ENCODE results near the gene STIMATE. TPM values are rescaled to one million over a fixed set of nuclear protein-coding genes. Genes with fewer than 3 reads are reported as not detected.

Gene STIMATE
- total RNA-seq, 1 donor = 18.5 TPM

GRCh38 chr3:52847726-52848125 is 49.6 kb downstream of the STIMATE start:
- Histone ChIP-seq H3K79me2 (ENCODE audit: insufficient read depth, low read length) (no peaks in the 10 kb centered on the region), H3K36me3 (ENCODE audit: insufficient read depth, low read length) (peaks cover 11% of the 10 kb centered on the region), H3K4me1 (ENCODE audit: insufficient read depth, low read length) (peaks cover 8% of the 10 kb centered on the region), H3K4me2 (ENCODE audit: insufficient read depth, low read length) (no peak overlapping the region), H3K27me3 (ENCODE audit: insufficient read depth, low read length) (no peaks in the 10 kb centered on the region), H3K4me3 (ENCODE audit: insufficient read depth, low read length) (no peak overlapping the region), H4K20me1 (ENCODE audit: insufficient read depth, low read length) (peaks cover 6% of the 10 kb centered on the region), H2AFZ (ENCODE audit: low read length) (no peak overlapping the region), H3K9me3 (ENCODE audit: low read depth, low read length) (no peaks in the 10 kb centered on the region), H3K27ac (ENCODE audit: low read depth, low read length) (no peak overlapping the region)
- no peak for TF ChIP-seq CTCF (IDR thresholded peaks at IDR 0.05; ENCODE audit: extremely low read depth, low read depth, low read length)
- DNase-seq (ENCODE audit: insufficient read length, low spot score, missing footprints) = no peak

- no peaks in the 10 kb centered on the region for H3K79me2 ChIP-seq (ENCODE audit: insufficient read depth, low read length)
- DNase-seq (ENCODE audit: insufficient read length, low spot score, missing footprints) = no peak
- no peaks in the 10 kb centered on the region for H3K27me3 ChIP-seq (ENCODE audit: insufficient read depth, low read length)
- no peaks in the 10 kb centered on the region for H3K9me3 ChIP-seq (ENCODE audit: low read depth, low read length)
- H3K4me2 ChIP-seq (ENCODE audit: insufficient read depth, low read length) = no peak overlapping the region
- H3K4me1 ChIP-seq (ENCODE audit: insufficient read depth, low read length) = peaks cover 8% of the 10 kb centered on the region
- H4K20me1 ChIP-seq (ENCODE audit: insufficient read depth, low read length) = peaks cover 6% of the 10 kb centered on the region
- peaks cover 11% of the 10 kb centered on the region for H3K36me3 ChIP-seq (ENCODE audit: insufficient read depth, low read length)
- no peak overlapping the region for H2AFZ ChIP-seq (ENCODE audit: low read length)
- H3K27ac ChIP-seq (ENCODE audit: low read depth, low read length) = no peak overlapping the region
- no peak overlapping the region for H3K4me3 ChIP-seq (ENCODE audit: insufficient read depth, low read length)
- no peak for TF ChIP-seq CTCF (IDR thresholded peaks at IDR 0.05; ENCODE audit: extremely low read depth, low read depth, low read length)
These were observed 50.1 kb downstream of the STIMATE start for GRCh38 chr3:52847241-52847640.

- Histone ChIP-seq H3K4me3 (ENCODE audit: insufficient read depth, low read length) (no peak overlapping the region), H2AFZ (ENCODE audit: low read length) (no peak overlapping the region), H3K27me3 (ENCODE audit: insufficient read depth, low read length) (no peaks in the 10 kb centered on the region), H3K27ac (ENCODE audit: low read depth, low read length) (no peak overlapping the region), H3K79me2 (ENCODE audit: insufficient read depth, low read length) (no peaks in the 10 kb centered on the region), H3K4me1 (ENCODE audit: insufficient read depth, low read length) (peaks cover 8% of the 10 kb centered on the region), H3K9me3 (ENCODE audit: low read depth, low read length) (no peaks in the 10 kb centered on the region), H3K36me3 (ENCODE audit: insufficient read depth, low read length) (peaks cover 10% of the 10 kb centered on the region), H3K4me2 (ENCODE audit: insufficient read depth, low read length) (no peak overlapping the region), H4K20me1 (ENCODE audit: insufficient read depth, low read length) (peaks cover 6% of the 10 kb centered on the region)
- peak; percentile 38 for DNase-seq (ENCODE audit: insufficient read length, low spot score, missing footprints)
- no peak for TF ChIP-seq CTCF (IDR thresholded peaks at IDR 0.05; ENCODE audit: extremely low read depth, low read depth, low read length)
These were observed 50.8 kb downstream of the STIMATE start for GRCh38 chr3:52846432-52846965.

GRCh38 chr3:52845691-52846431 is 51.5 kb downstream of the STIMATE start:
- Histone ChIP-seq H3K27me3 (ENCODE audit: insufficient read depth, low read length) (no peaks in the 10 kb centered on the region), H3K27ac (ENCODE audit: low read depth, low read length) (no peak overlapping the region), H3K79me2 (ENCODE audit: insufficient read depth, low read length) (no peaks in the 10 kb centered on the region)

More at GRCh38 chr3:52845691-52846431, 51.5 kb downstream of the STIMATE start:
- DNase-seq (ENCODE audit: insufficient read length, low spot score, missing footprints) = peak; percentile 86
- Histone ChIP-seq H3K4me2 (ENCODE audit: insufficient read depth, low read length) (no peak overlapping the region), H3K4me1 (ENCODE audit: insufficient read depth, low read length) (peaks cover 8% of the 10 kb centered on the region), H3K36me3 (ENCODE audit: insufficient read depth, low read length) (peaks cover 10% of the 10 kb centered on the region), H3K9me3 (ENCODE audit: low read depth, low read length) (no peaks in the 10 kb centered on the region), H2AFZ (ENCODE audit: low read length) (no peak overlapping the region), H4K20me1 (ENCODE audit: insufficient read depth, low read length) (peaks cover 6% of the 10 kb centered on the region), H3K4me3 (ENCODE audit: insufficient read depth, low read length) (no peak overlapping the region)
- peak; percentile 38 for TF ChIP-seq CTCF (IDR thresholded peaks at IDR 0.05; ENCODE audit: extremely low read depth, low read depth, low read length)
